Right forelimb (tissue), 1 donor: ENCODE results near the gene ABHD15.

Experiments
- DNase-seq: peaks from one replicate; pipeline ENCODE4 v3.0.0-alpha.2; 2018

Gene ABHD15

GRCh38 chr17:29566473-29567303 lies at the start of gene ABHD15:
ABHD15 (minus strand) TSS chr17:29567037; CDS start chr17:29566966, 71 bp downstream.
- DNase-seq = no peak

GRCh38 chr17:29615492-29616299 lies 48.9 kb upstream of the ABHD15 start:
- DNase-seq = peak; percentile 87

- peak; percentile 57 for DNase-seq
Measured at GRCh38 chr17:29615048-29615385, 48.2 kb upstream of the ABHD15 start.

- DNase-seq = peak; percentile 51
Measured at GRCh38 chr17:29614349-29615047, 47.7 kb upstream of the ABHD15 start.

GRCh38 chr17:29613856-29614255 lies 47.0 kb upstream of the ABHD15 start:
- no peak for DNase-seq

- DNase-seq = peak; percentile 99
Measured at GRCh38 chr17:29613352-29613837, 46.6 kb upstream of the ABHD15 start.

- peak; percentile 43 for DNase-seq
Measured at GRCh38 chr17:29612404-29613280, 45.8 kb upstream of the ABHD15 start.

GRCh38 chr17:29612094-29612403 lies 45.2 kb upstream of the ABHD15 start:
- DNase-seq = peak; percentile 42

- peak; percentile 39 for DNase-seq
Measured at GRCh38 chr17:29611351-29612093, 44.7 kb upstream of the ABHD15 start.

- no peak for DNase-seq
Measured at GRCh38 chr17:29610395-29610794, 43.6 kb upstream of the ABHD15 start.

GRCh38 chr17:29608986-29609385 lies 42.1 kb upstream of the ABHD15 start:
- DNase-seq = no peak

GRCh38 chr17:29607557-29608195 lies 40.8 kb upstream of the ABHD15 start:
- DNase-seq = peak; percentile 39

GRCh38 chr17:29603109-29603674 lies 36.4 kb upstream of the ABHD15 start:
- DNase-seq = peak; percentile 50

GRCh38 chr17:29597361-29598172 lies 30.7 kb upstream of the ABHD15 start:
- no peak for DNase-seq

GRCh38 chr17:29596811-29597210 lies 30.0 kb upstream of the ABHD15 start:
- DNase-seq = no peak

- no peak for DNase-seq
Measured at GRCh38 chr17:29595943-29596774, 29.3 kb upstream of the ABHD15 start.

- DNase-seq = no peak
Measured at GRCh38 chr17:29595107-29595942, 28.5 kb upstream of the ABHD15 start.

GRCh38 chr17:29594519-29595090 lies 27.8 kb upstream of the ABHD15 start:
- no peak for DNase-seq
